ENCODE results near the gene RAB6C.

Gene RAB6C

DNA sequence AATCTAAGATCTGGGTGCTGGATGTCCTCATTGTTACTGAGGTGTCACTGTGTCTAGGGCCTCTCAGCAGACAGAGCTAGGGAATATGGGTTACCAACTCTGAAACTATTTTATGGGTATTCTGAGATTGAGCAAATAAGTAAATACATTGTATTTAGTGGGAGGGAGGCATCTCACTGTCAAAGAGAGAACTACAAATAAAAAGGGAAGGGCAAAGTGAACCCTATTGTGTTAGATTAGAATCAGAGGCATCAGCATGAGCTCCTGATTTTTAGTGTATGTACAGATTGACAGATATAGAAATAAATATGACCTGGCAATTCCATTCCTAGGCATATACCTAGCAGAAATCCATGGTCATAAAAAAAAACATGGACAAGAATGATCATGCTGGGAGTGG is 33.9 kb upstream of the RAB6C start:
- TF ChIP-seq, protein P1, sequence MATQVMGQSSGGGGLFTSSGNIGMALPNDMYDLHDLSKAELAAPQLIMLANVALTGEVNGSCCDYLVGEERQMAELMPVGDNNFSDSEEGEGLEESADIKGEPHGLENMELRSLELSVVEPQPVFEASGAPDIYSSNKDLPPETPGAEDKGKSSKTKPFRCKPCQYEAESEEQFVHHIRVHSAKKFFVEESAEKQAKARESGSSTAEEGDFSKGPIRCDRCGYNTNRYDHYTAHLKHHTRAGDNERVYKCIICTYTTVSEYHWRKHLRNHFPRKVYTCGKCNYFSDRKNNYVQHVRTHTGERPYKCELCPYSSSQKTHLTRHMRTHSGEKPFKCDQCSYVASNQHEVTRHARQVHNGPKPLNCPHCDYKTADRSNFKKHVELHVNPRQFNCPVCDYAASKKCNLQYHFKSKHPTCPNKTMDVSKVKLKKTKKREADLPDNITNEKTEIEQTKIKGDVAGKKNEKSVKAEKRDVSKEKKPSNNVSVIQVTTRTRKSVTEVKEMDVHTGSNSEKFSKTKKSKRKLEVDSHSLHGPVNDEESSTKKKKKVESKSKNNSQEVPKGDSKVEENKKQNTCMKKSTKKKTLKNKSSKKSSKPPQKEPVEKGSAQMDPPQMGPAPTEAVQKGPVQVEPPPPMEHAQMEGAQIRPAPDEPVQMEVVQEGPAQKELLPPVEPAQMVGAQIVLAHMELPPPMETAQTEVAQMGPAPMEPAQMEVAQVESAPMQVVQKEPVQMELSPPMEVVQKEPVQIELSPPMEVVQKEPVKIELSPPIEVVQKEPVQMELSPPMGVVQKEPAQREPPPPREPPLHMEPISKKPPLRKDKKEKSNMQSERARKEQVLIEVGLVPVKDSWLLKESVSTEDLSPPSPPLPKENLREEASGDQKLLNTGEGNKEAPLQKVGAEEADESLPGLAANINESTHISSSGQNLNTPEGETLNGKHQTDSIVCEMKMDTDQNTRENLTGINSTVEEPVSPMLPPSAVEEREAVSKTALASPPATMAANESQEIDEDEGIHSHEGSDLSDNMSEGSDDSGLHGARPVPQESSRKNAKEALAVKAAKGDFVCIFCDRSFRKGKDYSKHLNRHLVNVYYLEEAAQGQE (IDR thresholded peaks at IDR 0.05; ENCODE audit: insufficient read depth in 1 of 2, low read depth in 2 of 2, low read length in 2 of 2), result no peak
- TF ChIP-seq FOXP2 (optimal IDR thresholded peaks at IDR 0.05; ENCODE audit: borderline replicate concordance, extremely low read depth, extremely low read length, insufficient read depth), result no peak
- no peak for TF ChIP-seq POLR2AphosphoS5 (IDR thresholded peaks at IDR 0.05; ENCODE audit: low read depth, low read length)
- TF ChIP-seq SIN3A (IDR thresholded peaks at IDR 0.05; ENCODE audit: borderline replicate concordance, insufficient read depth, low read length), result no peak
- TF ChIP-seq TAF1 (IDR thresholded peaks at IDR 0.05; ENCODE audit: borderline replicate concordance, insufficient read depth, low read length), result no peak

DNA sequence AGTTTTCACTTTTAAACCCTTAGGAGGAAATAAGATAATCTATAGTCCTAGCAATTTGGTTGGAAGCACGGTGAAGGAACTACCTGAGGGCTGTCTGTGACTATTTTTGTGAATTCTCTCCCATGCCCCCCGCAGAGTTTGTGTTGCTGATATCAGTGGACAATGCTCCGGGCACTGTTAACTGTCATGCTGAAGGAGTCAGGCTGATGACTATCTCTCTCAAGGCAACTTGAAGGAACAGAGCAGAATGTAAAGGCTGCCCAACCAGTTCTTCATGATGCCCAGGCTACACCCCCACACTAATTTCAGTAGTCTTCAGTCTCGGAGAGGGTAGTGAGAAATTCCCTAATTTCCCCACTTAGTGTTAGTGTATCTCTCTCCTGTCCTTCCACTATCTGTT is 21.6 kb upstream of the RAB6C start:
- TF ChIP-seq SIN3A (IDR thresholded peaks at IDR 0.05; ENCODE audit: borderline replicate concordance, insufficient read depth, low read length), result no peak
- no peak for TF ChIP-seq FOXP2 (optimal IDR thresholded peaks at IDR 0.05; ENCODE audit: borderline replicate concordance, extremely low read depth, extremely low read length, insufficient read depth)
- TF ChIP-seq POLR2AphosphoS5 (IDR thresholded peaks at IDR 0.05; ENCODE audit: low read depth, low read length), result no peak
- TF ChIP-seq TAF1 (IDR thresholded peaks at IDR 0.05; ENCODE audit: borderline replicate concordance, insufficient read depth, low read length), result no peak
- TF ChIP-seq, protein P1 (IDR thresholded peaks at IDR 0.05; ENCODE audit: insufficient read depth in 1 of 2, low read depth in 2 of 2, low read length in 2 of 2), result no peak

DNA sequence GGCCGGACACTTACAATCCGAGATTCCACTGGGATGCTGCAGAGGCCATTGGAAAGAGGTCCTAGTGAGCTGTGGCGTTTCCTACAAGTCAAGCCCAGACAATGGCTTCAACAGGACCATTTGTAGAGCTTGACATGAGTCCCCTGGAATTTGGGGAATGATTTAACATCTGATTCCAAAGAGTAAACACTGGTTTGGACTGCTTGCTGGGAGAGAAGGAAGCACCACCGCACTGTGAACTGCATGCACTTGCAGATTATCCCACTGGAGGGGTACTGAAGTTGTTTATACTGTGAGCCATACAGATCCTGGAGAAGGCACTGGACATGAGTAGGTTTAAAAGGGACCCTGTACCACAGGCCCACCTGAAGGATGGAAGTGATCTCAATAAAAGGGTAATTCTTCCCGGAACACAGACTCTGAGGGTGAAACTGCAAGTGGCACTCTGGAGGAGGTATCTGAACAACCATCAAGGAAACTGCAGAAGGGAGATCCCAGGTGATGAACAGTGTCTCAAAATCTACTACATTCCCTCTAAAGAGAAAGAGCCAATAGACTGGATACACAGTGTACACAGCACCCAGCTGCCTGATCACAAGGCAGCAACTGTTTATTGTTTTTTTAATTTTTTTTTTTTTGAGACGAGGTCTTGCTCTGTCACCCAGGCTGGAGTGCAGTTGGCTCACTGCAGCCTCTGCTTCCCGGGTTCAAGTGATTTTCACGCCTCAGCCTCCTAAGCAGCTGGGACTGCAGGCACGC is 4.3 kb upstream of the RAB6C start:
- TF ChIP-seq, protein P1 (IDR thresholded peaks at IDR 0.05; ENCODE audit: insufficient read depth in 1 of 2, low read depth in 2 of 2, low read length in 2 of 2), result no peak
- no peak for TF ChIP-seq TAF1 (IDR thresholded peaks at IDR 0.05; ENCODE audit: borderline replicate concordance, insufficient read depth, low read length)
- TF ChIP-seq POLR2AphosphoS5 (IDR thresholded peaks at IDR 0.05; ENCODE audit: low read depth, low read length), result no peak
- TF ChIP-seq FOXP2 (optimal IDR thresholded peaks at IDR 0.05; ENCODE audit: borderline replicate concordance, extremely low read depth, extremely low read length, insufficient read depth), result no peak
- no peak for TF ChIP-seq SIN3A (IDR thresholded peaks at IDR 0.05; ENCODE audit: borderline replicate concordance, insufficient read depth, low read length)

DNA sequence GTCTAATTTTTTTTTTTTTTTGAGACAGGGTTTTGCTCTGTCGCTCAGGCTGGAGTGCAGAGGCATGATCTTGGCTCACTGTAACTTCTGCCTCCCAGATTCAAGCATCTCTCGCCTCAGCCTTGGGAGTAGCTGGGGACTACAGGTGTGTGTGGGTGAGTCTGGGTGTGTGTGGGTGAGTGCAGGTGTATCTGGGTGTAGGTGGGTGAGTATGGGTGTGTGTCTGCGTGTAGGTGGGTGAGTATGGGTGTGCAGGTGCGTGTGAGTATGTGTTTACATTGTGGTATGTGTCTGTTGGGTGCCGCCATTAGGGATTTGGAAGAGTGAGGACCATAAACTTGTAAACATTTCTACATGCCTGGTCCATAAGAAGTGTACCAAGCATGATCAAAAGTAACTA is 1.5 kb upstream of the RAB6C start:
- TF ChIP-seq TAF1 (IDR thresholded peaks at IDR 0.05; ENCODE audit: borderline replicate concordance, insufficient read depth, low read length) (no peak), FOXP2 (optimal IDR thresholded peaks at IDR 0.05; ENCODE audit: borderline replicate concordance, extremely low read depth, extremely low read length, insufficient read depth) (no peak), POLR2AphosphoS5 (IDR thresholded peaks at IDR 0.05; ENCODE audit: low read depth, low read length) (no peak), SIN3A (IDR thresholded peaks at IDR 0.05; ENCODE audit: borderline replicate concordance, insufficient read depth, low read length) (no peak)
- TF ChIP-seq, protein P1 (IDR thresholded peaks at IDR 0.05; ENCODE audit: insufficient read depth in 1 of 2, low read depth in 2 of 2, low read length in 2 of 2), result no peak
